OCI-LY7 (cell line): Measurements from ENCODE around the gene HES7. TPM values are rescaled to one million over a fixed set of nuclear protein-coding genes. Genes with fewer than 3 reads are reported as not detected.
"Not testable (repeated sequence)": the region's sequence is repeated elsewhere in the genome, so short reads cannot be mapped to it uniquely, and the experiment has no call there.

Experiments
- BruUV-seq: library from RNA; stranded (reverse); fragments of 400-500 nt; replicated peaks from 2 replicates; lab custom pipeline; 2021; lab: Mats Ljungman, UMichigan
- CTCF ChIA-PET: fragments of 300-600 bp; sonication (Branson Sonifier 250); formaldehyde crosslinking; loops from one replicate; lab custom pipeline; 2022; ENCODE audit warnings: antibody characterized with exemption; ENCODE audit not compliant: unreplicated experiment; lab: Charles Lee
- POLR2A ChIA-PET: fragments of 300-600 bp; sonication (Branson Sonifier 250); formaldehyde crosslinking; loops from one replicate; lab custom pipeline; 2022; ENCODE audit warnings: antibody characterized with exemption; lab: Charles Lee
- DNase-seq: peaks from one replicate; pipeline ENCODE4 v3.0.0-alpha.2; 2015; ENCODE audit warnings: low spot score
- H2AFZ ChIP-seq: fragments of 200-600 bp; sonication (generic), shearing (Covaris generic); 2 replicates; pipeline ENCODE4 v1.6.1; 2014; ENCODE audit warnings: mild to moderate bottlenecking, antibody characterized with exemption, low read length, moderate library complexity
- H3K27ac ChIP-seq: fragments of 200-600 bp; sonication (generic); 2 replicates; pipeline ENCODE4 v1.5.1; 2014; ENCODE audit warnings: mixed run types, low read depth, mild to moderate bottlenecking, moderate library complexity, low read length, inconsistent platforms; ENCODE audit not compliant: poor library complexity, severe bottlenecking
- H3K36me3 ChIP-seq: fragments of 200-600 bp; sonication (generic); 2 replicates; pipeline ENCODE4 v1.6.1; 2014; ENCODE audit warnings: mild to moderate bottlenecking, antibody characterized with exemption, low read length, moderate library complexity, mixed read lengths; ENCODE audit not compliant: insufficient read depth
- H3K4me1 ChIP-seq: fragments of 200-600 bp; sonication (generic); 2 replicates; pipeline ENCODE4 v1.5.1; 2014; ENCODE audit warnings: mild to moderate bottlenecking, low read length; ENCODE audit not compliant: insufficient read depth, poor library complexity, severe bottlenecking
- H3K4me2 ChIP-seq: fragments of 200-600 bp; sonication (generic); 2 replicates; pipeline ENCODE4 v1.6.1; 2014; ENCODE audit warnings: mild to moderate bottlenecking, low read length
- H3K4me3 ChIP-seq: fragments of 200-600 bp; sonication (generic); 2 replicates; pipeline ENCODE4 v1.5.1; 2014; ENCODE audit warnings: mild to moderate bottlenecking, low read depth, low read length; ENCODE audit not compliant: poor library complexity, severe bottlenecking
- H3K79me2 ChIP-seq: fragments of 200-600 bp; sonication (generic); 2 replicates; pipeline ENCODE4 v1.6.1; 2016; ENCODE audit warnings: low read depth, mild to moderate bottlenecking, low read length, moderate library complexity, mixed read lengths; ENCODE audit not compliant: insufficient read depth
- H3K9me2 ChIP-seq: fragments of 200-600 bp; sonication (generic); 2 replicates; pipeline ENCODE4 v1.6.1; 2016; ENCODE audit warnings: mild to moderate bottlenecking, low read length, mixed read lengths; ENCODE audit not compliant: insufficient read depth
- H3K9me3 ChIP-seq: fragments of 200-600 bp; sonication (generic); 2 replicates; pipeline ENCODE4 v1.6.1; 2014; ENCODE audit warnings: mild to moderate bottlenecking, mixed run types, low read length, mixed read lengths
- H4K20me1 ChIP-seq: fragments of 200-600 bp; sonication (generic); 2 replicates; pipeline ENCODE4 v1.6.1; 2014; ENCODE audit warnings: mild to moderate bottlenecking, antibody characterized with exemption, low read length, moderate library complexity, mixed read lengths; ENCODE audit not compliant: insufficient read depth
- CTCF ChIP-seq: fragments of 200-600 bp; sonication (generic); conservative IDR thresholded peaks from 2 replicates; pipeline ENCODE4 v1.5.1; 2014; ENCODE audit warnings: mild to moderate bottlenecking, antibody characterized with exemption, low read length, moderate library complexity, mixed read lengths
- EZH2phosphoT487 ChIP-seq: fragments of 200-600 bp; sonication (generic); IDR thresholded peaks from 2 replicates; pipeline ENCODE4 v1.6.1; 2018; ENCODE audit warnings: low read depth, borderline replicate concordance, mild to moderate bottlenecking, mixed run types, antibody characterized with exemption, low read length, moderate library complexity, mixed read lengths
- intact Hi-C: fragments of 100-400 bp; cut with micrococcal nuclease; formaldehyde crosslinking; loops from one replicate; pipeline ENCODE4 v1.10.0; 2022; ENCODE audit not compliant: unreplicated experiment
- total RNA-seq, 2 experiments: library from RNA; depleted of rRNA in 1 of 2; stranded (reverse); fragments of >200 nt in 1 of 2; shearing (Covaris generic) in 1 of 2; gene quantifications; 2 replicates each; pipeline ENCODE4 v1.2.3, GENCODE V29; 2014 to 2022

HES7 gene
- total RNA-seq, 2 experiments from 2014 or later: 0.44 to 5.8 TPM

- Histone ChIP-seq H3K4me1 (peaks cover 6% of the 10 kb centered on the region), H3K4me3 (peak overlapping the region; percentile 74), H3K9me3 (no peaks in the 10 kb centered on the region), H3K36me3 (0 out of 2 replicates have a peak, but pooled peaks cover 8% of the 10 kb centered on the region), H3K4me2 (peak overlapping the region; percentile 79), H3K79me2 (no peaks in the 10 kb centered on the region), H4K20me1 (no peaks in the 10 kb centered on the region), H3K27ac (peak overlapping the region; percentile 67), H3K9me2 (no peaks in the 10 kb centered on the region), H2AFZ (peak overlapping the region; percentile 87)
- no peak for TF ChIP-seq EZH2phosphoT487
- TF ChIP-seq CTCF: peak; percentile 84
- POLR2A ChIA-PET: interaction anchor here (0.9 kb wide), 1 partner anchor 12 kb away, joined by 3 read pairs; no protein-coding TSS in a partner anchor
- DNase-seq: peak; percentile 90
- CTCF ChIA-PET: interaction anchor here (0.5 to 1.0 kb wide), 5 partner anchors 11 to 133 kb away, joined by 3 to 6 read pairs (median 4); no protein-coding TSS in a partner anchor
- no TSS peak for BruUV-seq
- intact Hi-C loops: loop anchor here (1.0 to 2.0 kb wide), 3 partner anchors 19 to 39 kb away; partner anchors contain the start of gene ALOXE3
Observed at GRCh38 chr17:8079291-8080207, 44.4 kb downstream of the HES7 start.

DNA sequence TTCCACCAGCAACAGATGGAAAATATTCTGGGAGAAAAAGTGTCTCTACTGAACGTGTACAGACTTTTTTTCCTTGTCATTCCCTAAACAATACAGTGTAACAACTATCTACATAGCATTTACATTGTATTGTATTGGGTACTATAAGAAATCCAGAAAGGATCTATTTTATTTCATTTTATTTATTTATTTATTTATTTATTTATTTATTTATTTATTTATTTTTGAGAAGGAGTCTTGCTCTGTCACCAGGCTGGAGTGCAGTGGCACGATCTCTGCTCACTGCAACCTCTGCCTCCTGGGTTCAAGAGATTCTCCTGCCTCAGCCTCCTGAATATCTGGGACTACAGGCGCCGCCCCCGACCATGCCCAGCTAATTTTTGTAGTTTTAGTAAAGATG is 46.0 kb downstream of the HES7 start:
- H2AFZ ChIP-seq, H4K20me1 ChIP-seq, H3K79me2 ChIP-seq, DNase-seq, H3K36me3 ChIP-seq, H3K4me2 ChIP-seq, H3K4me3 ChIP-seq, BruUV-seq, H3K9me3 ChIP-seq, H3K9me2 ChIP-seq, H3K27ac ChIP-seq: not testable (repeated sequence)
- intact Hi-C loops: loop anchor here (2.0 kb wide), 1 partner anchor 17 kb away; no protein-coding TSS in a partner anchor
- H3K4me1 ChIP-seq: peaks cover 10% of the 10 kb centered on the region
- CTCF ChIA-PET: interaction anchor here (1.3 kb wide), 1 partner anchor 17 kb away, joined by 3 read pairs; no protein-coding TSS in a partner anchor
- POLR2A ChIA-PET: interaction anchor here (1.4 kb wide), 1 partner anchor 10 kb away, joined by 6 read pairs; the partner anchor contains the start of gene ALOX12B

DNA sequence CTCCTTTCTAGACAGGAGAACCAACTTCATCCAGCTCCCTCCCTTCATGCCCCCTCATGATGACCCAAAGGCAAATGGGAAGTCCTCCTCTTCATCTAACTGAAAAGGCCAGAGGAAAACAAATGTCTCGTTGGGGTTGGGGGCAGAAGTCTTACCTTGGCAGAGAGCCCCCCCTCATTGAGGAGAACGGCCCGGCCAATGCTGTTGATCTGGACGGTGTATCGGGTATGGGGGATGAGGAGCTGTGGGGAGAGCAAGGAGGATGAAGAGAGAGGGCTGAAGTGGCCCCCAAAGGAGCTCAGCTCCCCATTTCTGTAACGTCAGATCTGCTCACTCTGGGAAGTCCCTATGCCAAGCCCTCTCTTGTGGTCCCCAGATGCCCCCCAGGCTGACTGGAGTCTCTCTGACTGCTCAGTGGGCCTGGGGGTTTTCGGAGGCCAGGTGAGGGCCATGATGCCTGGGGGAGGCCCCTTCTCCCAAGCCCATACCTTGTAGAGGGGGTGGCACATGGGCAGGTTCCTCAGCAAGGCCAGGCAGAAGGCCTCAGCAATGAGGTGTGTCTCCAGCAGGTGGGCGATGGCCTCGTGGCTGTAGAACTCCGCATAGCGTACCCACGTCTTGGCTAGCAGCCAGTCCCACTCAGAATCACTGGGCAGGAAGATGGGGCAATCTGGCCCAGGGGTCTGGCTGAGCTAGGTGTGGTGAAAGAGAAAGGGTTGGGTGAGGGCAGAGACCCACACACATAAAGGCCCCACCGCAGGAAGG is 47.2 kb downstream of the HES7 start:
- Histone ChIP-seq H3K4me1 (peaks cover 10% of the 10 kb centered on the region), H4K20me1 (no peaks in the 10 kb centered on the region), H3K27ac (no peak overlapping the region), H3K4me2 (no peak overlapping the region), H3K4me3 (no peak overlapping the region), H3K9me2 (no peaks in the 10 kb centered on the region), H2AFZ (no peak overlapping the region), H3K9me3 (no peaks in the 10 kb centered on the region), H3K79me2 (no peaks in the 10 kb centered on the region), H3K36me3 (0 out of 2 replicates have a peak, but pooled peaks cover 3% of the 10 kb centered on the region)
- ChIA-PET POLR2A (interaction anchor here (0.6 kb wide), 1 partner anchor 373 kb away, joined by 3 read pairs; no protein-coding TSS in a partner anchor), CTCF (interaction anchor here (0.6 to 1.3 kb wide), 2 partner anchors 16 to 17 kb away, joined by 3 read pairs; no protein-coding TSS in a partner anchor)
- TF ChIP-seq EZH2phosphoT487 (no peak), CTCF (no peak)
- no TSS peak for BruUV-seq
- intact Hi-C loops: no loop called here
- no peak for DNase-seq
